Measurements from ENCODE around the gene ZBTB45.

- no peak for TF ChIP-seq JUN (CRISPR knock-in tag; IDR thresholded peaks at IDR 0.05)
- TF ChIP-seq ATF3 (CRISPR knock-in tag; conservative IDR thresholded peaks at IDR 0.05): no peak
- TF ChIP-seq CTCF (IDR thresholded peaks at IDR 0.05): no peak
- no peak for TF ChIP-seq ZNF121 (CRISPR knock-in tag; IDR thresholded peaks at IDR 0.05)
- no peak for TF ChIP-seq ZNF423 (CRISPR knock-in tag; IDR thresholded peaks at IDR 0.05)
- TF ChIP-seq AFF4 (CRISPR knock-in tag; IDR thresholded peaks at IDR 0.05; ENCODE audit: borderline replicate concordance): no peak
- TF ChIP-seq ZBTB21 (CRISPR knock-in tag; IDR thresholded peaks at IDR 0.05; ENCODE audit: borderline replicate concordance): no peak
- TF ChIP-seq USF2 (CRISPR knock-in tag; IDR thresholded peaks at IDR 0.05): no peak
- TF ChIP-seq NFYB (CRISPR knock-in tag; conservative IDR thresholded peaks at IDR 0.05; ENCODE audit: low read depth): no peak
Observed at GRCh38 chr19:58536852-58537798, 17.5 kb upstream of the ZBTB45 start.

Data from WTC11 (cell line).